Testis (tissue), 2 donors: ENCODE measurements around the gene SLFNL1.

Experiments used
- POLR2A ChIP-seq: fragments of 450-650 bp; IDR thresholded peaks from one replicate; pipeline ENCODE4 v1.6.1; 2017; ENCODE audit warnings: antibody characterized with exemption, mild to moderate bottlenecking, moderate library complexity
- TF ChIP-seq, protein P1 (sequence below), 3 experiments: fragments of 450-650 bp in 2 of 3; fragments of 200-600 bp in 1 of 3; sonication (generic) in 1 of 3; IDR thresholded peaks; one replicate each; pipeline ENCODE4 v1.5.1; 2016 to 2019; ENCODE audit warnings: antibody characterized with exemption in 3 of 3, mild to moderate bottlenecking in 2 of 3, moderate library complexity in 1 of 3

DNA sequence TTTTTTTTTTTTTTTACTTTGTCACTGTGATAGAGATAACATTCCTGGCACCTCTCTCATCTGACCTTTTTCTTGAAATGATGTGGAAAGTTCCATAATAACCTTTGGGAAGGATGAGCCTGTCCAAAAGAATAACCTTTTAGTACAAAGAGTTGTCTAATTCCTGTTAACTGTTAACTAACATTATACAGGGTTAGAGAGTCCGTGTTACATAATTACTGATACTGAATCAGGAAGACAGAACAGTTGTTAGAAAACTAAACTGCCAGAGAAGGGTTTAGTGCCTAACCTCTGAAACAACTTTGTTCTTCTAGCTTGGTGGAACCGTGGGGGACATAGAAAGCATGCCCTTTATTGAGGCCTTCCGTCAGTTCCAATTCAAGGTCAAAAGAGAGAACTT lies 33.2 kb downstream of the SLFNL1 start:
- TF ChIP-seq, protein P1, sequence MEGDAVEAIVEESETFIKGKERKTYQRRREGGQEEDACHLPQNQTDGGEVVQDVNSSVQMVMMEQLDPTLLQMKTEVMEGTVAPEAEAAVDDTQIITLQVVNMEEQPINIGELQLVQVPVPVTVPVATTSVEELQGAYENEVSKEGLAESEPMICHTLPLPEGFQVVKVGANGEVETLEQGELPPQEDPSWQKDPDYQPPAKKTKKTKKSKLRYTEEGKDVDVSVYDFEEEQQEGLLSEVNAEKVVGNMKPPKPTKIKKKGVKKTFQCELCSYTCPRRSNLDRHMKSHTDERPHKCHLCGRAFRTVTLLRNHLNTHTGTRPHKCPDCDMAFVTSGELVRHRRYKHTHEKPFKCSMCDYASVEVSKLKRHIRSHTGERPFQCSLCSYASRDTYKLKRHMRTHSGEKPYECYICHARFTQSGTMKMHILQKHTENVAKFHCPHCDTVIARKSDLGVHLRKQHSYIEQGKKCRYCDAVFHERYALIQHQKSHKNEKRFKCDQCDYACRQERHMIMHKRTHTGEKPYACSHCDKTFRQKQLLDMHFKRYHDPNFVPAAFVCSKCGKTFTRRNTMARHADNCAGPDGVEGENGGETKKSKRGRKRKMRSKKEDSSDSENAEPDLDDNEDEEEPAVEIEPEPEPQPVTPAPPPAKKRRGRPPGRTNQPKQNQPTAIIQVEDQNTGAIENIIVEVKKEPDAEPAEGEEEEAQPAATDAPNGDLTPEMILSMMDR (IDR thresholded peaks at IDR 0.05), result no peak
- no peak for TF ChIP-seq POLR2A
